GM12891 (cell line): ENCODE data around the gene WNK4.
"Not testable (repeated sequence)": the region's sequence is repeated elsewhere in the genome, so short reads cannot be mapped to it uniquely, and the experiment has no call there.

Experiments used
- PAX5 ChIP-seq: IDR thresholded peaks from 2 replicates; pipeline ENCODE4 v1.6.1; 2011; ENCODE audit warnings: low read length, moderate library complexity, mild to moderate bottlenecking; ENCODE audit not compliant: insufficient read depth, severe bottlenecking
- POLR2A ChIP-seq: IDR thresholded peaks from 2 replicates; pipeline ENCODE4 v1.6.1; 2011; ENCODE audit warnings: low read depth, low read length, control low read depth
- POLR2AphosphoS5 ChIP-seq: IDR thresholded peaks from 2 replicates; pipeline ENCODE4 v1.6.1; 2011; ENCODE audit warnings: low read depth, low read length, control low read depth
- POU2F2 ChIP-seq: IDR thresholded peaks from 2 replicates; pipeline ENCODE4 v1.6.1; 2011; ENCODE audit warnings: low read depth, mild to moderate bottlenecking, control low read depth, low read length, moderate library complexity
- SPI1 ChIP-seq: IDR thresholded peaks from 2 replicates; pipeline ENCODE4 v1.6.1; 2011; ENCODE audit warnings: low read depth, low read length, control low read depth
- TAF1 ChIP-seq: IDR thresholded peaks from 2 replicates; pipeline ENCODE4 v1.6.1; 2011; ENCODE audit warnings: low read depth, low read length, control low read depth

DNA sequence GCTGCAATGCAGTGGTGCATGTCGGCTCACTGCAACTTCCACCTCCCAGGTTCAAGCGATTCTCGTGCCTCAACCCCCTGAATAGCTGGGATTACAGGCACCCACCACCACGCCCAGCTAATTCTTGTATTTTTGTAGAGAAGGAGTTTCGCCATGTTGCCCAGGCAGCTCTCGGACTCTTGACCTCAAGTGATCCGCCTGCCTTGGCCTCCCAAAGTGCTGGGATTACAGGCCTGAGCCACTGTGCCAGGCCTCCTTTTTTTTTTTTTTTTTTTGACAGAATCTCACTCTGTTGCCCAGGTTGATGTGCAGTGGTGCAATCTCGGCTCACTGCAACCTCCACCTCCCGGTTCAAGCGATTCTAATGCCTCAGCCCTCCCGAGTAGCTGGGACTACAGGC, 37.5 kb upstream of the WNK4 start:
- not testable (repeated sequence) for TF ChIP-seq POLR2A, TAF1, POLR2AphosphoS5, POU2F2, PAX5, SPI1
